ENCODE results near the gene PRIMPOL. TPM values are rescaled to one million over a fixed set of nuclear protein-coding genes. Genes with fewer than 3 reads are reported as not detected.

PRIMPOL gene
- total RNA-seq, 2 donors from 2014 or later, result 4.6 to 15.0 TPM

GRCh38 chr4:184706453-184706852 lies 56.9 kb downstream of the PRIMPOL start:
- TF ChIP-seq CTCF (IDR thresholded peaks at IDR 0.05), result no peak
- TF ChIP-seq POLR2A (IDR thresholded peaks at IDR 0.05), result no peak
- Histone ChIP-seq H3K36me3 (replicated peaks in 1 of 2; ENCODE audit: insufficient read depth in 1 of 2, low read depth in 2 of 2) (no peaks in the 10 kb centered on the region), H3K4me3 (no peak overlapping the region), H3K27ac (no peak overlapping the region), H3K9me3 (no peaks in the 10 kb centered on the region), H3K4me1 (no peaks in the 10 kb centered on the region), H3K27me3 (no peaks in the 10 kb centered on the region)
- intact Hi-C loops (cut with DNase I), result no loop called here
- ATAC-seq (no peak), DNase-seq (no peak)
- 50 to 52% methylated on average over 1 of the region's 1 CpG for WGBS, 2 donors

GRCh38 chr4:184712322-184712721 lies 62.8 kb downstream of the PRIMPOL start:
- no peaks in the 10 kb centered on the region for H3K36me3 ChIP-seq (replicated peaks in 1 of 2; ENCODE audit: insufficient read depth in 1 of 2, low read depth in 2 of 2)
- H3K27ac ChIP-seq, result no peak overlapping the region
- intact Hi-C loops (cut with DNase I), result no loop called here
- no peaks in the 10 kb centered on the region for H3K27me3 ChIP-seq
- TF ChIP-seq POLR2A (IDR thresholded peaks at IDR 0.05) (no peak), CTCF (IDR thresholded peaks at IDR 0.05) (no peak)
- H3K9me3 ChIP-seq, result no peaks in the 10 kb centered on the region
- DNase-seq, result no peak
- H3K4me3 ChIP-seq, result no peak overlapping the region
- H3K4me1 ChIP-seq, result no peaks in the 10 kb centered on the region
- ATAC-seq, result no peak

- no peak overlapping the region for H3K27ac ChIP-seq
- DNase-seq (no peak), ATAC-seq (no peak)
- TF ChIP-seq POLR2A (IDR thresholded peaks at IDR 0.05) (no peak), CTCF (IDR thresholded peaks at IDR 0.05) (no peak)
- H3K27me3 ChIP-seq, result no peaks in the 10 kb centered on the region
- intact Hi-C loops (cut with DNase I), result no loop called here
- H3K4me3 ChIP-seq, result no peak overlapping the region
- H3K36me3 ChIP-seq (replicated peaks in 1 of 2; ENCODE audit: insufficient read depth in 1 of 2, low read depth in 2 of 2), result no peaks in the 10 kb centered on the region
- WGBS, 2 donors, result 65 to 73% methylated on average over 2 of the region's 2 CpGs
- no peaks in the 10 kb centered on the region for H3K4me1 ChIP-seq
- H3K9me3 ChIP-seq, result no peaks in the 10 kb centered on the region
Measured at GRCh38 chr4:184713887-184714286, 64.3 kb downstream of the PRIMPOL start.

- Histone ChIP-seq H3K36me3 (replicated peaks in 1 of 2; ENCODE audit: insufficient read depth in 1 of 2, low read depth in 2 of 2) (no peaks in the 10 kb centered on the region), H3K27me3 (no peaks in the 10 kb centered on the region), H3K27ac (no peak overlapping the region), H3K4me3 (no peak overlapping the region), H3K9me3 (no peaks in the 10 kb centered on the region), H3K4me1 (no peaks in the 10 kb centered on the region)
- TF ChIP-seq POLR2A (IDR thresholded peaks at IDR 0.05), result no peak
- TF ChIP-seq CTCF (IDR thresholded peaks at IDR 0.05), result no peak
- ATAC-seq (no peak), DNase-seq (no peak)
- intact Hi-C loops (cut with DNase I), result no loop called here
- 85 to 93% methylated on average over 4 of the region's 4 CpGs for WGBS, 2 donors
Measured at GRCh38 chr4:184715526-184715925, 66.0 kb downstream of the PRIMPOL start.

- no peak overlapping the region for H3K27ac ChIP-seq
- no peak overlapping the region for H3K4me3 ChIP-seq
- no peaks in the 10 kb centered on the region for H3K4me1 ChIP-seq
- ATAC-seq, result no peak
- TF ChIP-seq POLR2A (IDR thresholded peaks at IDR 0.05), result no peak
- no peak for TF ChIP-seq CTCF (IDR thresholded peaks at IDR 0.05)
- WGBS, 2 donors, result 100% methylated on average over 2 to 3 of the region's 3 CpGs
- no peak for DNase-seq
- no peaks in the 10 kb centered on the region for H3K27me3 ChIP-seq
- no peaks in the 10 kb centered on the region for H3K9me3 ChIP-seq
- no peaks in the 10 kb centered on the region for H3K36me3 ChIP-seq (replicated peaks in 1 of 2; ENCODE audit: insufficient read depth in 1 of 2, low read depth in 2 of 2)
- intact Hi-C loops (cut with DNase I), result no loop called here
Measured at GRCh38 chr4:184719407-184719806, 69.9 kb downstream of the PRIMPOL start.
